RPMI8226 (cell line): ENCODE results near the gene DUSP7.

ENCODE experiments used
- DNase-seq: peaks from one replicate; pipeline ENCODE4 v3.0.0-alpha.2; 2015

The DUSP7 gene

DNA sequence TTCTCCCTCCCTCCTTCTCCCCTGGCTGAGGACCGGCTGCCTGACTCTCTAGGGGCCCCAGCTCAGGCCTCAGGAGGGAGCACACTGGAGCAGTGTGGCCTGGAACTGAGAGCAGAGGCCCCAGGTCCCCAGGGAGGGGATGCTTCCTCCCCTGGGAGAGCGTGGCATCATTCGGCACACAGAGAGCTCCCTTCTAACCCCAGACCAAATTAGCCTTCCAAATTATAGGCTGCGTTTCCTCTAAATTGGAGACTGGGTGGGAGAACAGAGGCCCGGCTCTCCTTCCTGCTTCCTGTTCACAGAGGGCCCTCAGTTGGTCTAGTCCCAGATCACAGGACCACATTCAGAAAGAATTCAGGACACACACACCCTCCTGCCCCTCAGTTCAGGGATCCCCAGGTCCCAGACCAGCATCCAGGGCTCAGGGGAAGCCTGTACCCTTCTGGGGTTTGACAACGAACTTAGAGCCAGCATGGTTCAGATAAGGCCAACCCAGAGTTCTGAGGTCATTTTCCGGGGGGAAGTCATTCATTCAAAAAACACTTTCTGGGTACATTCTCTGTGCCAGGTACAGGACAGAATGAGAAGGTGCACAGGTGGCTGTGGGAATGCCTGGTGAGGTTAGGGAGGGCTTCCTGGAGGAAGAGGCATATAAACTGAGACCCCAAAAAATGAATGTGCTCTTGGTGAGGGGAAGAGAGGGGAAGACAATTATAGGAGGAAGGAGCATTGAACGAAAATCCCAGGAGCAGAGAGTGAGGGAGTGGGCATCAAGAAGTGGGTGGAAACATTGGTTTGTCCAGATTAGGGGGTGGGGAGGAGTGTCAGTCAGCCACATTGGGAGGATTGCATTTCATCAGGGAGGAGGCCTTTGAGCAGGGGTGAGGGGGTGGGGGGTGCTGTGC is 32.3 kb downstream of the DUSP7 start:
- no peak for DNase-seq

DNA sequence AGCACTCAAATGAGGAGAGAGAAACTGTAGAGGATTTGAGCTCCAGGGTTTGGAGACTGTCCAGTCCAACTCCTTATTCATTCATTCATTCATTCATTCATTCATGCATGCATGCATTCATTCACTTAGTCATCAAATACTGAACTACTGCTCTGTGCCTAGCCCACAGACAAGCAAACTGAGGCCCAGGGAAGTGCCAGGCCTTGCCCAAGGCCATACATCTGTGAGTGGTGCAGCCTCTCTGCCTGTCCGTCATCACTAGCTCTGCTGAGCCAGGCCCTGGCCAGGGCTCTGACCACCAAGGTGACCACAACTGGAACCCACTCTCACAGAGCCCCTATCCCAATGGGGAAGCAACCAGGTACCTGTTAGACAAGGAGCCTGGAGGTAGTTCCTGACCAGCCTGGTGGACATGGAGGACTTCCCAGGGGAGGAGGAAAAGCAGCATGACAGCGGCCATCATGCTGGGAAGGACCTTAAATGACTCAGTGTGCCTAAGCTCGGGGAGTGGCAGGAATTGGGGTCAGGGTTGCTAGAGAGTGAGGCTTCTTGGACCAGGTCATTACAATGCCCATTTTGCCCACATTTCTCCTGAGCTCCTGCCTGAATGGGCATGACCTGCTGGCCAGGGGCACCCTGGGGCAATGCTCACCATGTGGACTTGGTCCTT is 33.1 kb downstream of the DUSP7 start:
- no peak for DNase-seq

DNA sequence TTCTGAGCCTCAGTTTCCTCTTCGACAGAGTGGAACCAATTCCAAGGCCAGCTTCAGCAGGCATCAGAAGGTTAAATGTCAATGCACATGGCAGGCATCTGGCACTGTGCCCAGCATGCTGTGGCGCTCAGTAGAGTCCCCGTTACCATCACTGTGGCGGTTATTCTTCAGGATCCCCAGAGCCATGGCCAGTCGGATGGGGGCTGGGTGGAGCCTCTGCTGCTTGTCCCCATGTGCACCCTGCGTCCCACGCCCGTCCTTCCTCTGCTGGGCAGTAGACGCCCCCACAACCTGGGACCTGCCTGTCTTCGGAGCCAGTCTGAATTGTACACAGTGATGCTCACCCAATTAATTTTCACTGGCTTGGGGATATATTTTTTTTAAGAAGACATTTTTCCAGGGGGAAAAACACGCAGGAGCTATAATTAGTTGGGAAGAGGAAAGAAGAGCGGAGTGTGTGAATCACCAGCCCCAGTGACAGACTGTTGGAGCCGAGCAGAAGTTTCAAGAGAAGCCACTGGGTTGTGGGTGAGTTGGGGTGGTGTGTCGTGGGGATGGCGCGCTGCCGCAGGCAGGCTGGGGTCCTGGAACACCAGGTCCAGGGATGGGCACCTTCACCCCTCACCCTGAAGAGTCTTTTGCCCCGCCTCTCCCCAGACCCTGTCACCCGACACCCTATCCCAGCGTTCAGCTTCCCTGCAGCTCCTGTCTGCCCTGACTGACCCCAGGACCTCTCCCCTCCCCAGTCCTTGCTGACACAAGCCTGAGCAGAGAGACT is 33.9 kb downstream of the DUSP7 start:
- DNase-seq = peak; percentile 37

DNA sequence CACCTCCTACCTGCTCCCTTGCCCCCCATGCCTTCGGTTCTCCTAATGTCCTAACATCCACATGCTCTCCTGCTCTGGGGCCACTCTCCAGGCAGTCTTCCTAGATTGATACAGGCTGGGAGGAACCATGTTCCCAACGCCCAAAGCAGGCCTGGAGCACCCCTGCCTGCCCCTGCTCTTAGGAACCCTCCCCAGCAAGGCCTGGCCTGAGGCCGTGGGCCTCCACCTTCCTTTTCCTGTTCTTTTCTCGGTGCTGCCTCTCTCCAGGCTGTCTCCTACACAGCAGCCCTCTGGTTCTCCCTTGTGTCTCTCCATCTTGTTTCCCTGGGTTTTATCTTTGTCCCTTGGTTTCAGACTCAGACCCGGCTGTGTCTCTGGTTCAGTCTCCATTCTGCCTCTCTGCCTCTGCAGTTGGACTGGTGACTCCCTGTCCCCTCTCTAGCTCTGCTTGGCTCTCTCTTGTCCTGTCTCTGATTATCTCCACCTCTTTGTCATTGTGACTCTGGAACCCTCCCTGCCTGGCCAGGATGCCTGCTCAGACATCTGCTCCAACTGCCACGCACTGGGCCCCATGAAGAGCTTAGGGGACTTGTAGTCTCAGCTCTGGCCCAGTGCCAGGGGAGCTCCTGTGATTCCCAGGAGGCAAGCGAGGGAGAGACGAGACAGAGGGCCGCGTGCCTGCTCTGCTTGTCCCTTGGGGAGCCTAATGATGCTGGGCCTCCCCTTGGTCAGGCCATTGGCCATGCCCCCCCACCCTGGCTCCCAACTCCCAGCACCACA is 34.7 kb downstream of the DUSP7 start:
- no peak for DNase-seq

DNA sequence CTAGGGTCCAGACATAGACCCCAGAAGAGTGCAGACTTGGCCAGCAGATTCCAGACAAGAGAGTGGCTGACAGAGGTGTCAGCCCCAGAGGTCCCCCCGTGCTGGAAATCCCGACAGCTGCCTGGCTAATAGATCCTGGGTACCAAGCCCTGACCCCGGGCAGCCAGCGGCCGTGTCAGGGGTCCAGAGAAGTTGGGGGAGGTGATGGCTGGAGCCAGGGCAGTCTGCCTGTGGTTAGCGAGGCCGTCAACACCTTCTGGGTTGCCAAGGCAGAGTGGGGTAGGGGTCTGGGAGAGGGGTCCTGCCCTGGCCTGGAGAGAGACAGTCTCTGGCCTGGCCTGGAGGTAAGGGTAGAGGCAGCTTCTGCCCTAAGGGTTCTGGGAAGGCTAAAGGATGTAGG is 35.6 kb downstream of the DUSP7 start:
- no peak for DNase-seq

DNA sequence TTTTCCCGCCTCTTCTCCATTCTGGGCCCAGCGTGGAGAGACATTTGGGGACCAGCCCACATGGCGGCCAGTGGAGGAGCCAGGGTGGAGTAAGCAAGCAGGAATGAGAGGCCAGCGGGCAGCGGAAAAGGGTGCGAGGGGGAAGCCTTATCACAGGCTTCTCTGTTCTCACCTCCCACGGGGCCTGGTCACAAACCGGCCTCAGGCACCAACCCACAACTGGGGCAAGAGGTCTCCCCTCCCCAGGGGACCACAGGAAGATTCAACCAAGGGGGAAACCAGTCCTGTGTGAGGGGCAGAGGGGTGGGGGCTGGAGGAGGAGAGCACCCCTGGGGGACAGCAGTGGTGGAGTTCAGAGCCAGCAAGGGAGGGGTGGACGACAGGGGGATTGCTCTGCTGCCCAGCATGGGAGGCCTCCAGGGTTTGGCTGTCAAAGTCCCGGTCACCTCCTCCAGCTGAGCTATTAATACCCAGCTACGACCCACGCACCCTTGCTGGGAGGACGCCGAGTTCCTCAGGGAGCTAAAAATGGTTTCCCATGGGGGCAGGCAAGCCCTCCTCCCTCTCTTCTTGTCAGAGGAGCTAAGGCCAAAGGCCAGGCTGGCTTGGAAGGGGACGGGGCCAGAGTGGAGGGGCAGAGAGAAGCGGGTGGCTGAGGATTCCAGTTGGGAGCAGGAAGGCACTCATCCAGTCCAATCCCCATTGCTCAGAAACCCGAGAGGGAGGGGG is 36.9 kb downstream of the DUSP7 start:
- no peak for DNase-seq

DNA sequence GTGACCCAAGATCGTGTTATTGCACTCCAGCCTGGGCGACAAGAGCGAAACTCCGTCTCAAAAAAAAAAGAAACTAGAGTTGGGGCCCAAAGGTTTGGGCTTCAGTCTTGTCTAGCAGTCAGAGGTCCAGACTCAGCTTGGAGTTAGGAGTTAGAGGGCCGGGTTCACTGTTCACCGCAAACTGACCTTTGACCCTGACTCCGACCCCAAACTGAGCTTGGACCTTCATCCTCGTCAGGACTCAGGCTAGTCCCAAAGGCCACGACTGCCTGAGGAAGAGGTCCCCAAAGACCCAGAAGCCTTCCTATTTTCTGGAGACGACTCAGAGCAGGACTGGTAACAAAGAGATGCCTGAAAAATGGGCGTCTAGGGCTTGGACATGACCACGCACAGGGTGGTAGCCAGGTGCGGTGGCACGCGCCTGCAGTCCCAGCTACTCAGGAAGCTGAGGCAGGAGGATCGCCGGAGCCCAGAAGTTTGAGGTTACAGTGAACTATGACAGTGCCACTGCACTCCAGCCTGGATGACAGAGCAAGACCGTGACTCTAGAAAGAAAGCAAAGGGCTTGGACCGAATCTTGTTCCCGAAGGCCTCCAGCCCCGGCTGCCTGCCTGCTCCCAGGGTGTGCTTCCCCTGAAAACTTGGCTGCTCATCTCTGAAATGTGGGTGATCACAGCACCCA is 37.9 kb downstream of the DUSP7 start:
- DNase-seq = no peak

DNA sequence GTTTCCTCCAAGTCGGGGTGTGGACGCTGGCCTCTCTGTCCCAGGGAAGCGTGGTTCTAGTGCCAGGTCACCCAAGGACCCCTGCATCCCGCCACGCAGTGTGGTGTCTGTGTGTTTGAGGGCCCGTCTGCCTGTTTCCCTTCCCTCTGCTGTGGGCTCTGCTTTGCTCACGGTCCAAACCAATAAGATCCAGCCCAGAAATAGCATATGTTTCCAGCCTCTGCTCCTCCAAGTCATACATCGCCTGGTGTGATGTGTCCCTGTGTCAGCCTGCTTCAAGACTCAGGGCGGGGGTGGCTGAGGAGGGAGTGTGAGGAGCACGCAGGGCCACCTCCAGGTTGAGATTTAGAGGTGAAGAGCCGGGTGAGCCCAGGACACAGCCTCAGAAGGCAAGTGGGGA is 38.8 kb downstream of the DUSP7 start:
- no peak for DNase-seq

DNA sequence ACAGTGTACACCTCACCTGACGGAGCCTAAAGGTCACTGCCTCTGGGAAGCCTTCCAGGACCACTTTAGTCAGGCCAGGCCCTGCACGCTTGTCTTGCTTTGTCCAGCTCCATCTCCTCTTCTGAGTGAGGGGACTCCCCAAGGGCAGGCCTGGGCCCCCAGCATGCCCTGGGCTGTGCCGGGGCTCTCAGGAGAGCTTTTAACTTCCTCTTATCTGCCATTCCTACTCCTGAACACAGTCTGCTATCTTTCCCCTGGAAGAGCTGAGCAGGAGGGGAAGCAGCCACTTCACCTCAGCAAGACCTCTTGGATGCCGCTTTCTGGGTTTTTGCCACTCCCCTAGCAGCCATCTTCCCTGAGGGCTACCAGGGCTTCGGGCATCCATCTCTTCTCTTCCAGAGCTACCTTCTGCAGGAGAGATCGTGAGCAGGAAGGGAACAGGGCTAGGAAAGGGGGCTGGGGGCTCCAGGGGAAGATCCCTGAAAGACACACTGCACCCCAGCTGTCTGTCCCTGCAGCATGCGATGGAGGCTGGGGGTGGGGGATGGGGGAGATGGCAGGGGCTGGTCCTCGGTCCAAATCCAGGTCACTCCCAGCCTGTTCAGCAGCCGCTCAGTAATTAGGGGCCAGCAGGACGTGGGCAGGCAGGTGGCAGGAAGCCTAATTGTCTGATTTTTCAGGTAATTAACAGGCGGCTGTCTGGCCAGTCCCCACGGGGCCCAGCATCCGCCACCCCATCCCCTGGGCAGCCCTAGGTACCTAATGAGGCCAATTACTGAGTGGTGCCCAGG is 40.7 kb downstream of the DUSP7 start:
- DNase-seq = no peak

DNA sequence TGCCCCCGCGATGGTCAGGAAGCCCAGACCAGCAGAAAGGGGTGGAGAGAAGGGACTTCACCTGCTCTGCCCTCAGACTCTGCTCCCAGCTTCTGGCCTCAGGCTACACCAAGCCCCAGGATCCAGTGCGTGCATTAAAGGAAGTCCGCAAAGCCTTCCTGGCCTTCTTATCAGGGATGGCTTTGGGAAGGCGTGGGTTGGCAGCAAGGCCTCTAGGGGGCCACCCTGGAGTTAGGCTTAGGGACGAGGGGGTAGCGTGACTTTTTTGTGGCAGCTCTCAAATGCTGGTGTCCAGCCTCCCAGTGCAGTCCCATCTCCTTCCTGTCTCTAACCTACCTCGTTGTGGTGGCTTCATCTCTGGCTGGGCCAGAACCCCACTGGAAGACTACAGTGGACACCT is 41.8 kb downstream of the DUSP7 start:
- DNase-seq = no peak

DNA sequence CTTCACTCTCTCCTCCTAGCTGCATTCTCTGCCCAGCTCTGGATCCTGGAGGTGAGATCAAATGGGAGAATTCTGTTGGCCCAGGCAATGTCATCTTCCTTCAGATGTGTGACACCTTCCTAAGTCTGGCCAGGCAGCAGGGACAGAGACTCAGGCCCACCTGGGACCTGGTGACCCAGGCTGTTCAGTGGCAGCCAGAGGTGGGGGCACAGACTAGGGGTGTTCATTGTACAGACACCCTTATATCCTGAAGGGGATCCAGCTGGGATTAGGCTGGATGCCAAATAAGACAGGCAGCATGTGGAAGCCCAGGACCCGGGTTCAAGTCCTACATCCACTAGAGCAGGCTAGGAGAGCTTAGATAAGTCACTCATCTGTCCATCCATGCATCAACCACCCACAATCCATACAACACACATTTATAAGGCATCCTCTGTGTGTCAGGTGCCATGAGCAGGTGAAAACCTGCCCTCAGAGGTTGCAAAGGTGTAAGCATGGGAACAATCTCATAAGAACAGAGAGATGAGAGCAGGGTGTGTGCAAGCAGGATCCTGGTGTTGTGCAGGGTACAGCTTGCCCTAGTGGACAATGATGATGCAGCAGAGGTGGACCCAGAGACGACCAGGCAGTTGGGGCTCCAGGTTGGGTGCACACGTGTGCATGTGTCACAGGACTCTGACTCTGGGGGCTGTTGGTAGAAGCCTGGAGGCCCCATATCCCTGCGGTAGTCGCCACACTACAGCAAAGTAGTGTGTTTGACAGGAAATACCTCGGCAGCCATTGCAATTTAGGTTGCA is 42.4 kb downstream of the DUSP7 start:
- no peak for DNase-seq

DNA sequence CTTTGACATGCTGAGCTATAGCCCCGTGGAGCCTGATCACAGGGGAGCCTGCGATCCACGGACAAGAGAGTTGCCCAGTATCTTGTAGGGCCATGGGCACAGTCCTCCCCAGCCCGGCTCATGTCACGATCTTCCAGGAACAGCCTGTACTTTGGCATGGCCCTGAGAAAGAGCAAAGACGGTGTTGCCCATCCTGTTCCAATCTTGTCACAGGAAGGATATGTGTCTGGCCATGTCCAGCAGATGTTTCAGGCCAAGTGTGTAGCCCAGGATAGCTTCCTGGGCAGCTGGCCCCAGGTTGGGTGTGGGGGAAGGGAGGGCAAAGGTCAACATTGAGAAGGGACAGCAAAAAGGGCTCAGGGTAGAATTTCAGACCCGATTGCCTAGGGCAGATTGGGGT is 43.7 kb downstream of the DUSP7 start:
- no peak for DNase-seq

DNA sequence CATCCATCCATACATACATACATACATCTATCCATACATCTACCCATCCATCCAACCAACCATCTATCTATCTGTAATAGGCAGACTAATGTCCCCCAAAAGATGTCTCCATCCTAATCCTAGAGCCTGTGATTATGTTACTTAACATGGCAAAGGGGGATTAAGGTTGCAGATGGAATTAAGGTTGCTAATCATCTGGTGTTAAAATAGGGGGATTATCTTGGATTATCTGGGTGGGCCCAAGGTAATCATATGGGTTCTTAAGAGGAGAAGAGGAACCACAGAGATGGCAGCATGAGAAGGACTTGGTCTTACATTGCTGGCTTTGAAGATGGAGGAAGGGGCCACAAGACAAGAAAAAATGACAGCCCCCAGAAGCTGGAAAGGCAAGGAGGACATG is 45.9 kb downstream of the DUSP7 start:
- DNase-seq = no peak

DNA sequence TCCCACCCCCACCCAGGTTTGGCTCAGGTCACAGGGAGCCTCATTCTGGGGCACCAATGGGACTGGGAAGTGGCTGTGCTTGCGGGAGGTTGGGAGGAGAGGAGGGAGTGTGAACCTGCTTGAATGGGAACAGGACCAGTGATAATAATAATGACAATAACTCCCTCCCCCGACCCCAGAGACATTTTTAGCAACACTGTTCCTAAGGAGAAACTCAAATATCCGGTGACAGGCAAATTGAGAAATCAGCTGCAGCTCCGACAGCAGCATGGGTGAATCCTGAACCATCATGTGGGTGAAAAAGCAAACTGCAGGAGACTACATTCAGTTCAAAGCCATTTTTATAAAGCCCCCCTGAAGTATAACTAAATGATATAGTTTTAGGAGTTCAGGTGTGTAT is 49.1 kb downstream of the DUSP7 start:
- no peak for DNase-seq

DNA sequence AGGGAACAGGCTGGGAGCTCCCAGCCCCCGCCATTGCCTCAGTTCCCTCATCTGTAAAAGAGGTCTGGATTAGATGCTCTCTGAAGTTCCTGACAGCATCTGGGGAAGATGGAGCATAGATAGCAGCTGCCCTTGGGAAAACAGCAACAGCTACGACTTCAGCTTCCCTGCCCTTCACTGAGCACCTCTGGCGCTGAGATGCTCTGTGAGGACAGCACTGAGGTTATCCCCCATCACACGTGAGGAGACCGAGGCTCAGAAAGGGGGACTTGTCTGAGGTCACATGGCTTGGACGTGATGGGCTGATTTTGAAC is 49.6 kb downstream of the DUSP7 start:
- DNase-seq = no peak

DNA sequence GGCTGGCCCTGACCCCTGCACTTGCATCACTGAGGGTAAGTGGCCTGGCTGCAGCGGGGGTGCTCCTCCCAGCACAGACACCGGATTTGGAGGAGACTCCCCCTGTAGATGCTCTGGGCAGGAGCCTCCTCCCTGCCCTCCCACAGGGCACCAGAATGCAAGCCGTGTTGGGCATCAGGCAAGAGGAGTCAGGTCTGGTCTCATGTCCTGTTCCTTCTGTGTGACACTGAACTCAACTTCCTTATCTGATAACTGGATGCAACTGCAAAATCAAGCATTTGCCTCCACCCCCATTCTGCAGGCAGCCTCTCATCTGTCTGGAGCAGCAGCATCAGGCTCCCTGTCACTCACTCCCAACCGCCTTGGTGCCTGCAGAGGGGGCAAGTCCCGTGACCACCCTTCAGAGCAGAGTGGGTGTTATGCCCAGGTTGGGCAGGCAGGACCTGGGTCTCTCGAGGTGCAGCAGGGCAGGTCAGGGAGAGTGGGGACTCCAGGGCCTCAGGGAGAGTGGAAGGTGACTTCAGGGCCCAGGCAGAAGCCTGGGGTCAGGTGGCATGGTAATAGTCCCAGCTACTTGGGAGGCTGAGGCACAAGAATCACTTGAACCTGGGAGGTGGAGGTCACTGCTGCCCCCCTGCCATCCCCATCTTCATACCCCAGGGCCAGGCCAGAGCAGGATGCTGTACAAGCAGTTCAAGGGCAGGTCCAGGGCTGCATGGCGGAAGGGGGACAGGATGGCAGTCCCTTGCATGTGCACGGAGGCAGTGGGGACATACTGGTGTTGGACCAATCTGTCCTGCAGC is 50.2 kb downstream of the DUSP7 start:
- DNase-seq = no peak

DNA sequence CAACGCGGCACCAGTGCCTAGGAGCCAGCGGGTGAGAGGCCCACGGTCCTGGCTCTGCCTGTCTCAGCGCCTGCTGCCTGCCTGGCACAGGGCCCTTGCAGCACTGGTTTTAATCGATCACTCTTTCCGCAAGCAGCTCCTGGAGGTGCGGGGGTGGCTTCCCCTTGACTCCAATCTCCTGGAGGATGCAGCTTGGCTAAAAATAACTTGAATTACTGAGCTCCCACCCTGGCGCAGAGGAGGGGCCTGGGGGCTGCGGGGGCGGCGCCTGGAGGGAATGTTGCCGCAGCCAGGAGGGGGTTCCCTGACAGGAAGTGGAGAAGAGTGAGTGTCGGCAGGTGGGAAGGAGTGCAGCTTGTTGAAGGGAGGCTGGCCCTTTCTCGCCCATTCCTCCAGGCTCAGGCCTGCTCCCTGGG is 50.8 kb downstream of the DUSP7 start:
- DNase-seq = no peak

DNA sequence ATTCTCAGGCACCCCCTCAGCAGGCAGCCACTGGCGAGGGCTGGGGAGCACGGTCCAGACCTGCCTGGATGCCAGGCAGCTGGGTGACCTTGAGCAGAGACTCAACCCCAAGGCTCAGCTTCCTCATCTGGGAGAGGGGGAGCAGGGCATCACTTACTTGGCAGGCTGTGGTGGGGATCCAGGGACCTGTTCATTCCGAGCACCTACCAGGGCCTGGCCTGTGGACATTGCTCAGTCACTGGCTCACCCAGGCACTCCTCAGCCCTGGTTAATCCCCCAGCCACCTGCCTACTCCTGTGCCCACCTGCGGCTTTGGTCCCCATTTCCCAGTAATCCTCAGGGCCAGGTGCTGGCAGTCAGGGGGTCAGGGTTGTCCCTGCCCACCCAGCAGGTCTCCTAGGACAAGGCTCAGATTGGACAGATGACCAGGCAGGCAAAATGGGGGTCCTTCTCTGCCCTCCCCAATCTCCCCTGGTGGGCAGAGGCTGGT is 51.4 kb downstream of the DUSP7 start:
- no peak for DNase-seq
